NCI-H1105 treated with DMSO at 0.1 percent for 48 hours (cell line): ENCODE results near the gene USP46.

Experiments
- DNase-seq: peaks from one replicate; lab custom pipeline; 2025; lab: John Stamatoyannopoulos, UW

USP46 gene

DNA sequence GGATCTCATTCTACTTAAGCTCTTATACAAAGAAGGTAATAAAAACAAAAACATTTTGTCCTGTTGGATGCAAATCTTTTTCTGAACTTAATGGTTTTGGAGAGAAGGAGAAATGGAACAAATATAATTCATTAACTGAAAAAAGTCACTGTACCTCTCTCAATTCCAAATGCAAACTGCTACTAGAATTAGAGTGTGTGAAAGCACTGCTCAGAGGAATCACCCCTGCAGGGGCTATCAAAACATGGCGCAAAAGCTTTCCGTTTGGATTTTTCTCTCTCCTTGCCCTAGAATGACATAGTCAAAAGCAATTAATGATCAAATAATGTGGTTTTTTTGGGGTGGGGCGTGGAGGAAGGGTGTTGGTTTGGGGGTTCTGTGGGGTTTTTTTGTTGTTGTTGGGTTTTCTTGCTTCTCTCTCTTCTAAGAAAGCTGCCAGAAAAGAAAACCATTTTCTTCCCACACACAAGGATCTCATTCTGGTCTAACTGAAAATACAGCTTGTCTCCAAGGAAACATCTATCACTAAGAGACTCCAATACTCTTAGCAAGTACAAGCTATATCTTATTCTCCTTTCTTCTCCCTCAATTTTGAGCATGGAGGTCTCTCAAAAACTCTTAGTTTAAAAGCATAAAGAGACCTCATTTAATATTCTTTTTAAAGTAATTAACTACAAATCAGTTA, 41.6 kb downstream of the USP46 start:
- no peak for DNase-seq

GRCh38 chr4:52614241-52614640, 44.9 kb downstream of the USP46 start:
- DNase-seq = no peak

DNA sequence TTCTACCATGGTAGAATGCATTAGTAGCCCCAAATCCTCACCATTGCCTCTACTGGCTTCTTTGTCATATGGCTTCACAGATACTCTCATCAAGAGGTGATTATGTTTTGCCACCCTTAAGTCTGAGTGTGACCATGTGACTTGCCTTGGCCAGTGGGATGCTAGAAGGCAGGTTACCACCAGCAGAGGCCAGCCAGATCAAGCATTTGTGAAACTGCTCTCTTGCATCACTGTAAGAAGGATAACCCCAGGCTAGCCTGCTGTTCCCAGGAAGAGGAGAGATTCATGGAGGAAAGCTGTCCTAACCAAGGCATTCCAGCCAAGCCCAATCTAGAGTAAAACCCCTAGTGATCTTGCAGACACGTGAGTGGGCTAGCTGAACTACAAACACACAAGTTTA, 46.8 kb downstream of the USP46 start:
- DNase-seq = no peak

DNA sequence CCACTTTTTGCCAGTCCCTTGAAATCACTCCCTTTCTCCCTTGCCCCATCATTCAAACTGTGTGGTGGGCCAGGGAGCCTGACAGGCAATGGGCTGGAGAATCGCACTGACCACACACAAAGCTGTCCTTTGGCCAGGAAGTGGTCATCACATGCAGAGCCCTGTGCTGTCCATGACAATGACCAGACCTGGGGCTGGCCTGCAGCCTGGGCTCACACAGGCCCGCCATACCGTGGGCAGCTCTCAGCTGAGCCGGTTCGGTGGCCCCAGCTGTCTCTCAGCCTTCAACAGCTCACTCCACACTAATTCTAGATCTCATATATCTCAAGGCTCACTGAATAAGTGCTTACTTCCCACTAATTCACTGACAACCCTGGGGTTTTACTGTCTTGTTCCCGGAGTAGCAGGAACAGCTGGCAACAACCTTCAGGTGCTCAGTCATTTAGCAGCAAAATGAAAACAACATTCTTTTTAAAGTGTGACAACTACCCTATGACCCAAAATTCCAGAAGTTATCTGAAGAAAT, 48.0 kb downstream of the USP46 start:
- DNase-seq = no peak

GRCh38 chr4:52606726-52607125, 52.4 kb downstream of the USP46 start:
- no peak for DNase-seq

DNA sequence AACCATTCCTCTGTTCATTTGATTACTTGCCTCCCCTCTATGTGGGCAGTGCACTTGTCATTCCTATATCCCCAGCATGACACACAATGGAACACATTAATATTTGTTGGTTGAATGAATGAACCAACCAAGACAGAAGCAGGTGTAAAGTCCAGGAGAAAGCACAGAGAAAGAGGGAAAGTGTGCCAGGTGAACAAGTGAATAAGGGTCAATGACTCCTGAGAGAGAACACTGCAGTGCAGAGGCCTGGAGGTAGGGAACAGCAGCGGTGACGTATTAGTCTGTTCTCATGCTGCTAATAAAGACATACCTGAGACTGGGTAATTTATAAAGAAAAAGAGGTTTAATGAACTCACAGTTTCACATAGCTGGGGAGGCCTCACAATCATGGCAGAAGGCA, 53.1 kb downstream of the USP46 start:
- no peak for DNase-seq

DNA sequence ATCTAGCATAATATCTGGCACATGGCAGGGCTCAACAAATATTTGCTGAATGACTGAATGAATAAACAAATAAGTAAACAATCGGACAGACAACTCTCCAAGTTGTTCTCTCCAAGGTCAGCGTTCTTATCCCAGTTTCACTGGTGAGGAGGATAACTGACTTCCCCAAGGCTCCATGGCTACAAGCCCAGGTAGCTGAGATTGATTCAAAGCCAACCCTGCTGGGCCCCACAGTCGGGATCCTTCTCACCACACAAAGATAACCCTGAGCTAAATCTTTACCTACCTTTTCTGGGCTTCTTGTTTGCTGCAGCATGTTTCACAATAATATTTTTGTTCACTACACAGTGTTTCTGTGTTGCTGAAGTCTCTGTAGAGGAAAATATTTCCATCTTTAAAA, 54.9 kb downstream of the USP46 start:
- DNase-seq = no peak

DNA sequence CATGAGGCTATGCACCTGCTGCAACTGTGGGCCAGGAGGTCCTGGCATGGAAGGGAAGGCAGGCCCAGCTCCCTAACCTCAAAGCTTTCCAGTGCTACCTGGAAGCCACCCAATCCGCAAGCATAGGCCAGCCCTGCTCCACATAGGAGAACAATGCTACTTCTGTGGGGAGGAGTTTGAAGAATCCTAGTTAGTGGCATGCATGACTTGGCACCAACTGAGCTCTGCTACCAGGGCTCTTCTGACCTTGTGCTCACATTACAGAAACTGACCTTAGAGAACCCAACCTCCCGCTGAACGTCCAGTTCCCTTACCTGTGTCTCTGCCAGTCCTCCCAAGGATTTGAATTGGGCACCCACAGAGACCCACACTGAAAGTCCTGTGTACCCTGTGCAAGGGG, 58.8 kb downstream of the USP46 start:
- no peak for DNase-seq

DNA sequence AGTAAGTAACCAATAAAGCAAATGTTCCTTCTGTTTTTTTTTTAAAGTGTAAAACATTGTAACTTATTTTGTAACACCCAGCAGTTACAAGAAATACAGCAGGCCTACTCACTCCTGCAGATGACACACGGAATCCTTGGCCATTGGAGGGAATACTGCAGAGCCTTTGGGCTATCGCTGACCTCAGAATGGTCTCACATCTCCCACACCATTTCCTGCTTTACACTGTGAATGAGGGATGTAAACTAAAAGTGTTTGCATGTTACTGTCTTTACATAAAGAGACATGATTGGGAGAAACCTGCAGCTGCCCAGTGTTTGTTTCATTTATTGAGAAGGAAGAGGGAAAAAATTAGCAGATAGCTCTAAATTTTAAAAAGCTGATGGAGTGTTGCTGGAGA, 64.1 kb downstream of the USP46 start:
- DNase-seq = no peak

DNA sequence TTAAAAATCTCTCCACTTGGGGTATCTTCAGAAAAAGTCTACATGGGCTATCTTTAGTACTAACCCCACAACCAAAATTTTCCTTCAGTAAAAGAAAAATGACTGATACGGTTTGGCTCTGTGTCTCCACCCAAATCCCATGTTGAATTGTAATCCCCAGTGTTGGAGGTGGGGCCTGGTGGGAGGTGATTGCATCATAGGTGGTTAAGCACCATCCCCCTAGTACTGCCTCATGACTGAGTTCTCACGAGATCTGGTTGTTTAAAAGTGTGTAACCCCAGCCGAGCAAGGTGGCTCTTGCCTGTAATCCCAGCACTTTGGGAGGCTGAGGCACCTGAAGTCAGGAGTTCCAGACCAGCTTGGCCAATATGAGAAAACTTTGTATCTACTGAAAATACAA, 66.8 kb downstream of the USP46 start:
- no peak for DNase-seq

- DNase-seq = no peak
These were observed 70.1 kb downstream of the USP46 start for GRCh38 chr4:52588771-52589591.

DNA sequence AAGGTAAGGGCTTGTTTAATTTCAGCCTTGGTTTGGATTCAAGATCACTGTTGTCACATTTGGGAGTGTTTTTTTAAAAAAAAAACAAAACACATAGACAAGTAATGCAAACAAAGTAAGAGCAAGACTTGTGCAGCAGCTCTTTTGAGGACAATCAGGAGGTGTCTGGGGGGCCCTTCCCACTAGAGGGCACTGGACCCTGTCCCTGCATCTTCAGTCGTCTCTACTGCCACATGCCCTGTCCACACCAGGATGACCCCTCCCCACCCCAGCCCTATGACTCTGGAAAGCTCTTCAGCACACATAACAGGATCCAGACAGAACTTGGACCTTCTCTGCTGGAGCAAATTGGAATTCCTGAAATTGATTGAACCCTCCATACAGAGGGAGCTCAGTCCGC, 71.0 kb downstream of the USP46 start:
- DNase-seq = no peak

DNA sequence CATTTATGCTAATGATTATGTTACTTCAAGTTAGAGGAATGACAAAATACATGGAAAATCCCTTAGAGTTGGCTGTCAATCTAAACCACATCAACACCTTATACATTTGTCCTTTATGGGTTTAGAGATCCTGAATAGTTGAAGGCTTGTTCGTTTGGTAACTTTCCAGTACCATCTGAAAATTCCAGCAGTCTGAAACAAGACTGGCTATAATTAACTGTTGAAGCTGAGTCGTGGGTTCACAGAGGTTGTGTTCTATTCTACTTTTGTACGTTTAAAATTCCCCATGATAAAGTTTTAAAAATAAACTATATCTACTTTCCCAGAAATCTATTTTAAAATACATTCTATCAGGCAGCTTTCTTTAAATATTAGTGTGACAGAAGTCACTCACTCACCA, 73.0 kb downstream of the USP46 start:
- DNase-seq = no peak

GRCh38 chr4:52585379-52585778, 73.7 kb downstream of the USP46 start:
- DNase-seq = no peak

DNA sequence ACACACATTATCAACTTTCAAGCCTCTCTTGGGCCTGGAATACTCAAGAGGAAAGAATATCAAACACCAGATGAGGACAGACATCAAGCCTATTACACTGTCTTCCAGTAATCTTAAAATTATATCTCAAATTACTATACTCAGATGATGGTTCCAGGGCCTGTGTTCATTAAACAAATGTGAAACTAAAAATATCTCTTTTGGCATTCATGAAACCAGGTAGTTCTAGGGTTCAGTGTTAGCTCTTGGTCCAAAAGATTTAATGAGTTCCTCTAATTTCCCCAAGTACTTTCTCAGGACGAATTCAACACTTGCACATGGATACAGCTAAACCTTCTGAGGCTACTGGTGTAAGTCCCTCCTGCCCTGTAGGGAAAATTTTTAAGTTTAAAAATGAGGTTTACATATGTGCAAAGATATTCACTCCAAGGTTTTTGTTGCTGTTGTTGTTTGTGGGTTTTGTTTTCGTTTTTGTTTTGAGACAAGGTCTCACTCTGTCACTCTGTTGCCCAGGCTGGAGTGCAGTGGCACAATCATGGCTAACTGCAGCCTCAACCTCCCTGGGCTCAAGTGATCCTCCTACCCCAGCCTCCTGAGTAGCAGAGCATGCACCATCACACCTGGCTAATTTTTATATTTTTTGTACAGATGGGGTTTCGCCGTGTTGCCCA, 79.4 kb downstream of the USP46 start:
- DNase-seq = no peak

DNA sequence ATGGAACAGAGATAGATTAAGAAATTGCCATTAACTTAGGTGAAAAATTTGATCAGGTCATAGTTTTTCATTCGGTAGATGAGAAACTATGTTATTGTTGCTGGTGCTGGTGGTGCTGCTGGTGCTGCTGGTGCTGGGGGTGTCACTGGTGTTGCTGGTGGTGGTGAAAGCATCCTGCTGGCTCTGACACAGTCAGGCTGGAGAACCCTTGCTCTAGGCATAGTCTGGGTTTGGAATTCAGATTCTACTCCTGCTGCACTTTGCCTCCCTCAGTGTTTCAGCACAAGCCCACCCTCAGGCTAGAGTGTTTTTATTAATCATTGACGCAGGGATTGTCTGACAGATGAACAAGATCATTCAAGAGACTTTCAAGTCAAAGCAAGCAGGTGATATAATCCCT, 80.2 kb downstream of the USP46 start:
- DNase-seq = no peak

GRCh38 chr4:52577624-52577962, 81.5 kb downstream of the USP46 start:
- DNase-seq = no peak

GRCh38 chr4:52576961-52577623, 82.0 kb downstream of the USP46 start:
- no peak for DNase-seq

DNA sequence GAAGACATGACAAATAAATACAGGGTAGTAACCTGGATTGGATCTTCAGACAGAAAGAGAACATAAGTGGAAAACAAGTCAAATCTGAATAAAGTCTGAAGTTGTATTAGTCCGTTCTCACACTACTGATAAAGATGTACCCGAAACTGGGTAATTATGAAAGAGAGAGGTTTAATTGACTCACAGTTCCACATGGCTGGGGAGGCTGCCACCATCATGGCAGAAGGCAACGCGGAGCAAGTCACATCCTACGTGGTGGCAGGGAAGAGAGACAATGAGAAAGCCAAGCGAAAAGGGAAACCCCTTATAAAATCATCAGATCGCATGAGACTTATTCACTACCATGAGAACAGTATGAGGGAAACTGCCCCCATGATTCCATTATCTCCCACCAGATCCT, 82.8 kb downstream of the USP46 start:
- no peak for DNase-seq

DNA sequence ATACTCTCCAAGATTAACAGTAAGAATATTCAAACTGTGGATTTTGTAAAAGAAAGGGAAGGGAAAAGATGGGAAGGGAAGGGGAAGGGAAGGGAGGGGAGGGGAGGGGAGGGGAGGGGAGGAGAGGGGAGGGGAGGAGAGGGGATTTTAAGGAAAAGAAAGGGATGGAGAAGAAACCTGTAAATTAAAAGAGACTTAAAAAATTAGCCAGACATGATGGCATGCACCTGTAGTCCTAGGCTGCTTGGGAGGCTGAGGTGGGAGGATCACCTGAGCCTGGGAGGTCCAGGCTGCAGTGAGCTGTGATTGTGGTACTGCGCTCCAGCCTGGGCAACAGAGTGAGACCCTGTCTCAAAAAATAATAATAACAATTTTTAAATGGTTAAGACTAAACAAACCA, 83.7 kb downstream of the USP46 start:
- DNase-seq = no peak

DNA sequence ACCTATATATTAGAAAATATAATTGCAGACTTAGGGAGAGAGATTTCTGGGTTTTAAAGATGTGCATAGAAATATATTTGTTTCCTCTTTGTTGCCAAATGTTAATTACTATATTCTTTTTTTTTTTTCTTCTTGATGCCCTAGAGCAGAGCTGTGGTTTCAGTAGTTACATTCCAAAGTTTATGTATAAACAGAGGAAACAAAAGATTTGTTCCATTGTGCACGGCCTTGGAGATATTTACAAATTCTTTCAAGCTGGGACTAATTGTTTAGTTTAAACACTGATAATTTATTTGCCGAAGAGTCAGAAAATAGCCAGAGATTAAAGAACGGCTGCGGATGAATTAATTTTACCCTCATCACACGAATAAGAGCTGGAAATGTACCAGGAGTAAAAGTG, 85.1 kb downstream of the USP46 start:
- DNase-seq = no peak

GRCh38 chr4:52573551-52573950, 85.5 kb downstream of the USP46 start:
- DNase-seq = no peak
